ENCODE results near the gene SNAP25. TPM values are rescaled to one million over a fixed set of nuclear protein-coding genes. Genes with fewer than 3 reads are reported as not detected.

SNAP25 gene
- total RNA-seq, 4 donors from 2014 or later = 2.9 to 4.8 (median 3.9) TPM

DNA sequence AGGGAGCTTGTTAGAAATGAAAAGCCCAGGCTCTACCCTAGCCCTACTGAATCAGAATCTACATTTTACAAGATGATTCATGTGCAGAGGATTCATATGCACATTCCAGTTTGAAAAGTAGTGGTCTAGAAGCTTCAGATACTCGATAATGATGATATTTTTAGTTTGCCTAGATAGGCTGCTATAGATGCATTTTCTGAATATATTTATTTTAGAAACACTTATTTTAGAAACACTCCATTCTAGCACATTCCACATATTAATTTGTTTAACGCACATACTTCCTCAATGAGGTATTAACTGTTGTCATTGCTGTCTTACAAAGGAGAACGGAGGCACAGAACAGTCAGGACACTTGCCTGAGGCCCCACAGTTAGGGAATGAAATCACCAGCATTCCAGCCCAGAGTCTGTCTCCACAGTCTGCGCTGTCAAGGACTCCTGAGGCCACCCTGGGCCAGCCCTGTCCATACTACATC is 64.4 kb downstream of the SNAP25 start:
- TF ChIP-seq EP300 (IDR thresholded peaks at IDR 0.05) (no peak), POLR2AphosphoS5 (IDR thresholded peaks at IDR 0.05) (no peak), POLR2A (IDR thresholded peaks at IDR 0.05; ENCODE audit: low read depth) (no peak)
- TF ChIP-seq, protein P1, sequence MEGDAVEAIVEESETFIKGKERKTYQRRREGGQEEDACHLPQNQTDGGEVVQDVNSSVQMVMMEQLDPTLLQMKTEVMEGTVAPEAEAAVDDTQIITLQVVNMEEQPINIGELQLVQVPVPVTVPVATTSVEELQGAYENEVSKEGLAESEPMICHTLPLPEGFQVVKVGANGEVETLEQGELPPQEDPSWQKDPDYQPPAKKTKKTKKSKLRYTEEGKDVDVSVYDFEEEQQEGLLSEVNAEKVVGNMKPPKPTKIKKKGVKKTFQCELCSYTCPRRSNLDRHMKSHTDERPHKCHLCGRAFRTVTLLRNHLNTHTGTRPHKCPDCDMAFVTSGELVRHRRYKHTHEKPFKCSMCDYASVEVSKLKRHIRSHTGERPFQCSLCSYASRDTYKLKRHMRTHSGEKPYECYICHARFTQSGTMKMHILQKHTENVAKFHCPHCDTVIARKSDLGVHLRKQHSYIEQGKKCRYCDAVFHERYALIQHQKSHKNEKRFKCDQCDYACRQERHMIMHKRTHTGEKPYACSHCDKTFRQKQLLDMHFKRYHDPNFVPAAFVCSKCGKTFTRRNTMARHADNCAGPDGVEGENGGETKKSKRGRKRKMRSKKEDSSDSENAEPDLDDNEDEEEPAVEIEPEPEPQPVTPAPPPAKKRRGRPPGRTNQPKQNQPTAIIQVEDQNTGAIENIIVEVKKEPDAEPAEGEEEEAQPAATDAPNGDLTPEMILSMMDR (IDR thresholded peaks at IDR 0.05) = no peak
- no peaks in the 10 kb centered on the region for H3K4me1 ChIP-seq
- H3K9me3 ChIP-seq = no peaks in the 10 kb centered on the region
- H3K27me3 ChIP-seq = no peaks in the 10 kb centered on the region
- H3K4me3 ChIP-seq = no peak overlapping the region
- no peak for DNase-seq (ENCODE audit: extremely low spot score)
- no peaks in the 10 kb centered on the region for H3K36me3 ChIP-seq
- H3K27ac ChIP-seq (replicated peaks in 1 of 4) = no peak overlapping the region
- intact Hi-C loops (cut with DNase I) = no loop called here
- 82% methylated on average over 4 of the region's 4 CpGs for WGBS

DNA sequence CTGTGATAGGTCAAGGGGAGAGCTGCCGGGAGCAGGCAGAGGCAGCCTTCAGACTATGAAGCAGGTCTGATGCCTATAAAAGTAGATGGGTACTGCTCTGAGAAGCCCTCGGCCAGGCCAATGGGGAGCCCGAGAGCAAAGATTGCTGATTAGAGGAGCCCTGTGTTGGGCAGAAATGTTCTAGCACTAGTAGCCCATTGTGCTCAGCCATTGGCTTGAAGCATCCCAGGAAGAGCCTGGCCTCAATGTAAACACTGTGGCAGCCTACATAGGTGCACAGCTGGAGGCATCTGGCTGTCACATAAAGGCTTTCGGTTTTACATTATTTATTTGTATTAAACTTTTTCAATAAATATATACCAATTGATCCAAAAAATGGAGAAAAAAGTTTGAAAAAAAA is 67.7 kb downstream of the SNAP25 start:
- intact Hi-C loops (cut with DNase I) = no loop called here
- 77% methylated on average over 4 of the region's 4 CpGs for WGBS
- no peak overlapping the region for H3K4me3 ChIP-seq
- DNase-seq (ENCODE audit: extremely low spot score) = no peak
- H3K27me3 ChIP-seq = no peaks in the 10 kb centered on the region
- TF ChIP-seq POLR2AphosphoS5 (IDR thresholded peaks at IDR 0.05) (no peak), POLR2A (IDR thresholded peaks at IDR 0.05; ENCODE audit: low read depth) (no peak), EP300 (IDR thresholded peaks at IDR 0.05) (no peak)
- TF ChIP-seq, protein P1 (IDR thresholded peaks at IDR 0.05) = no peak
- no peaks in the 10 kb centered on the region for H3K9me3 ChIP-seq
- no peak overlapping the region for H3K27ac ChIP-seq (replicated peaks in 1 of 4)
- no peaks in the 10 kb centered on the region for H3K4me1 ChIP-seq
- H3K36me3 ChIP-seq = no peaks in the 10 kb centered on the region

DNA sequence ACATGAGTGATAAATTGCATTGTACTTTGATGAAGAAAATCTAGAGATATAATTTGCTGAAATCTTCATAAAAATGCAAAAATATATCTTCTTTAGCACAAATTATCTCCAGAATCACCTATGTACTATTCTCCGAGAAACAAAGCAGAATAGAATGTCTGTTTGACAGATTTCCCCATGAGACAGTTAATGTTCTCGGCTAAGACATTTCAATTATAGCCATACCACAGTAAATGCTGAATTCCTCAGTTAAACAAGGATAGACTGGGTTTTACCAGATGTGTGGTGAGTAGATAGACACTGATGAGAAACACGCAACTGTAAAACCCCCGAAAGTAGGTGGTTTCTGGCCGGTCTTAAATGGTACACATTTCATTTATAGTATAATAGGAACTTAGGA is 69.8 kb downstream of the SNAP25 start:
- H3K36me3 ChIP-seq = no peaks in the 10 kb centered on the region
- no peak overlapping the region for H3K4me3 ChIP-seq
- intact Hi-C loops (cut with DNase I) = no loop called here
- H3K9me3 ChIP-seq = no peaks in the 10 kb centered on the region
- DNase-seq (ENCODE audit: extremely low spot score) = no peak
- H3K4me1 ChIP-seq = no peaks in the 10 kb centered on the region
- H3K27me3 ChIP-seq = no peaks in the 10 kb centered on the region
- TF ChIP-seq EP300 (IDR thresholded peaks at IDR 0.05) = no peak
- TF ChIP-seq POLR2AphosphoS5 (IDR thresholded peaks at IDR 0.05) = no peak
- TF ChIP-seq POLR2A (IDR thresholded peaks at IDR 0.05; ENCODE audit: low read depth) = no peak
- TF ChIP-seq, protein P1 (IDR thresholded peaks at IDR 0.05) = no peak
- WGBS = 90% methylated on average over 5 of the region's 5 CpGs
- H3K27ac ChIP-seq (replicated peaks in 1 of 4) = no peak overlapping the region

DNA sequence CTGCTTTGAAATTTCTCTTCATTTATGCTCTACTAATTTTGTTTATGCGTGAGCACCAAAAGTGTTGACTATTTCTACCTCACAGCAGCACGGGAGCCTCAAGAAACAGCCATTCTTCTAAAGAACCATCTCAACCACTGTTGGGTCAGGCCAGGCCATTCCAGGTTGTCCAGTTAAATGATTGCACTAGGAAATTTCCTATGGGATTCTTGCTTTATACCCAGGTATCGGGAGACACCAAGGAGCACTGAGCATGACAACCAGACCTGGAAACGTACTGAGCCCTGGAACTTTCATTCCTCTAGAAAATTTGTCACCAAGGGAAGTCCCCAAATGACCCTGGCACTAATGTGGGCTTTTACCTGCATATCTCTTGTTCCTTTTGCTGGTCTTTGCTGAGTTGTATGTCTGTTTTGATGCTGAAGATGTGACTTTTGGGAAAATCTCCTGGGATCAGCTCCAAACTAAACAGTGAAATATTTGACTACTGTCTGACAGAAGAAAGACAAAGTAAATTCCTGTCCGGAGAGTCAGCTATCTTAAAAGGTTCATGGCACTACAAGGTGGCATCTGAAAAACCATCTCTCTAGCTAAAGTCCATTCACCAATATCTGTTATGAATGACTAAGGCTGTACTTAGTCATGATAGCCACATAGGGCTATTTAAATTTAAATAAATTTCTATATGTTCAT is 70.5 kb downstream of the SNAP25 start:
- Histone ChIP-seq H3K9me3 (no peaks in the 10 kb centered on the region), H3K4me1 (no peaks in the 10 kb centered on the region), H3K27me3 (no peaks in the 10 kb centered on the region), H3K27ac (replicated peaks in 1 of 4) (no peak overlapping the region), H3K4me3 (no peak overlapping the region), H3K36me3 (no peaks in the 10 kb centered on the region)
- no peak for TF ChIP-seq POLR2A (IDR thresholded peaks at IDR 0.05; ENCODE audit: low read depth)
- TF ChIP-seq, protein P1 (IDR thresholded peaks at IDR 0.05) = no peak
- TF ChIP-seq EP300 (IDR thresholded peaks at IDR 0.05) = no peak
- TF ChIP-seq POLR2AphosphoS5 (IDR thresholded peaks at IDR 0.05) = no peak
- DNase-seq (ENCODE audit: extremely low spot score) = no peak
- WGBS = 81% methylated on average over 5 of the region's 5 CpGs
- intact Hi-C loops (cut with DNase I) = no loop called here

Measured in esophagus muscularis mucosa (tissue), 4 donors.